ENCODE results near the gene PGAP6.
A peak's percentile ranks its signal among the peaks of the same experiment; 100 is the strongest.
"Not testable (repeated sequence)": the region's sequence is repeated elsewhere in the genome, so short reads cannot be mapped to it uniquely, and the experiment has no call there.

The PGAP6 gene

DNA sequence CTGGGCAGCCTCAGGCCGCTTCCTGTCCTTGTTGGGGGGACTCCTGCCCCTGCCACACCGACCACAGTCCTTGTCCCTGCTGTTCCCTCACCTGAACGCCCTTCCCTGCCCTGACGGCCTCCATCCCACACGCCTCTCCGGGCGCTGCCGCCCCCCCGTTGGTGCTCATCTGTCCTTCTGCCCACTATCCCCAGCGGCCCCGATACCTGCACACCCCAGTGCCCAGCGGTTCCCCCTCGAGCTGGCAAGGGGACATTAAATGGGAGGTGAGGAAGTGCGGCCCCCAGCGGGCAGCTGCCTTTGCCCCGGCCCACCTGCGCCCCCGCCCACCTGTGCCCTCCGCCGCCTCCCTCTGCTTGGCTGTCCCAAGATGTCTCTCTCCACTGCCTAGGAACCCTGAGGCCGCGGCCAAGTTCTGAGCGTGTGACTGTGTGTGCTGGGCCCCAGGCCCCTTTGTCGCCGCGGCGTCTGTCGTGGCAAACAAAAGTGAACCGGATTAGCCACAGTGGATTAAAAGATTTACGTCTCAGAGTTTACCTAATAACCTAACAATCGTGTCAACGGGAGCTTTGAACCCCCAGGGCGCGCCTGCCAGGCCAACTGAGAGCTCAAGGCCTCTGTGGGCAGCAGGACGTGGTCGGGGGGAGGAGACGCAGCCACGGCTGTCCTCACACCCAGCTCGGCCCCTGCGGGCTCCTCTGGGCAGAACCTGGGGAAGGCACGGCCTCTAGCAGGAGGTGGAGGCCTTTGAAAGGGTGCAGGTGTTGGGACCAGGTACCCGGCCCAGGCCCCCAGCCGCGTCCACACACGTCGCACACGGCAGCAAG lies 21.7 kb downstream of the PGAP6 start:
- DNase-seq (ENCODE audit: low read depth, low spot score): no peak
- H3K4me3 ChIP-seq (ENCODE audit: low read length): no peak overlapping the region

DNA sequence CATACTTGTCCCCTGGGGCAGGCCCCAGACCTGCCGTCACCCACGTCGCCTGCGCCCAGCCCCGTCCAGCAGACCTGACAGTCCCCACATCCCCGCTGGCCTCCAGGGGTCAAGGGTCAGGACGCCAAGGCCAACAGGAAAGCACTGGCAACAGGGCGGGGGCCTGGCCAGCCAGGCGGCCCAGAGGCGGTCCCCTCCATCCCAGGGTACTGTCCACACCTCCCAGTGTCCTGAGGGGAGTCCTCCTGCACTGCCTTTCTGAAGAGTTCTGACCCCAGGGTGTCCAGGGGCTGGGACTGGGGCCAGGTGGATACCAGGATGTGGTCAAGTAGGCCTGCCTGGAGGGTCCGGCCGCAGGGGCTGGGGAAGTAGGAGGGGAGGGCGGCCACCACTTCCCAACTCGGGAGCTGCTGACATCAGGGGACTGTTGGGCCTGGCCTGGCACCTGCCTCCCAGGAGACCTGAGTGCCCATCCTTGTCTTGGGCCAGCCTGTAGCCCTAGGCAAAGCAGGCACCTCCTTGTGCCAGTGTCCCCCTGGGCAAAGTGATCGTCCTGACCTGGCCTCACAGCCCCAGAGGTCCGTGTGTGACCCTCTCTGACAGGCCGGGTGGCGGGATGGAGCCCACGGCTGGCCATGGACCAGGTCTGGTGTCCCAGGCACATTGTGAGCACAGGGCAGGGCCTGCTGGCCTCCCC lies 22.6 kb downstream of the PGAP6 start:
- H3K4me3 ChIP-seq (ENCODE audit: low read length): no peak overlapping the region
- no peak for DNase-seq (ENCODE audit: low read depth, low spot score)

DNA sequence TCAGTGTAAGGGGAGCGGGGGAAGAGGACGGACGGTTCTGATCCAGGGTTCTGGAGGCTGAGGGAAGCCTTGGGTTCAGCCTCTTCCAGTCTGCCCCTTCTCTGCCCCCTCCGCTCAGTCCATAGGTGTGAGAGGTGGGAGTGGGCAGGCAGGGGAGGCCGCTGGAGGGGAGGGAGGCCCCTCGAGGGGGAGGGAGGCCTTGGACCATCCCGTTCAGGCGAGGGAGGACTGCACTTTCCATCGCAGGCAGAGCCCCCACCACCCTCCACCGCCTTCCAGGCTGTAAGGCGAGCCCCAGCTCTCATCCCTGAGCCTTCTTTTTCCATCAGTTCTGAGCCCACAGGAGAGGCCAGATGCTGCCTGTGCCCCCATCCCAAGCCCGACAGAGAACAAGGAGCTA lies 25.0 kb downstream of the PGAP6 start:
- no peak overlapping the region for H3K4me3 ChIP-seq (ENCODE audit: low read length)
- no peak for DNase-seq (ENCODE audit: low read depth, low spot score)

DNA sequence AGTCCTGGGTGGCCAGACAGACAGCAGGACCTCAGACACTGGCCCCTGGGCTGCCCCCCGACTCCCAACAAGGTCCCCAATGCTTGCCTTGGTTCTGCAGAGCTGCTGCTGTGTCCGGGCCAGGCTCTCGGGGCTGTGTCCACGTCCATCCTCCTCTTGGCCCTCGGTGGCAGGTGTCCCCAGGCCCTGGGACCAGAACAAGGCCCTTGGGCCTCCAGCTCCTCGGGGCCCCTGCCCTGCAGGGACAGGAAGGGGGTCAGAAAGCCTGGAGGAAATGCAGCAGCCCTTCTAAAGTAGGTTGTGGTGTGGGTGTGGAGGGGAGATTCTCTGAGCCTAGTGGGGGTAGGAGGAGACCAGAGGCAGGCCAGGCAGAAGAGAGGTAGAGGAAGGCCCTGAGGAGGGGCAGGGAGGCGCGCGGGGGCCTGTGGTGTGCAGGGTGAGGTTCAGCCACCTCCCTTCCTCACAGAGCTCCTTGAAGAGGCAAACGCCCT lies 26.8 kb downstream of the PGAP6 start:
- no peak for DNase-seq (ENCODE audit: low read depth, low spot score)

DNA sequence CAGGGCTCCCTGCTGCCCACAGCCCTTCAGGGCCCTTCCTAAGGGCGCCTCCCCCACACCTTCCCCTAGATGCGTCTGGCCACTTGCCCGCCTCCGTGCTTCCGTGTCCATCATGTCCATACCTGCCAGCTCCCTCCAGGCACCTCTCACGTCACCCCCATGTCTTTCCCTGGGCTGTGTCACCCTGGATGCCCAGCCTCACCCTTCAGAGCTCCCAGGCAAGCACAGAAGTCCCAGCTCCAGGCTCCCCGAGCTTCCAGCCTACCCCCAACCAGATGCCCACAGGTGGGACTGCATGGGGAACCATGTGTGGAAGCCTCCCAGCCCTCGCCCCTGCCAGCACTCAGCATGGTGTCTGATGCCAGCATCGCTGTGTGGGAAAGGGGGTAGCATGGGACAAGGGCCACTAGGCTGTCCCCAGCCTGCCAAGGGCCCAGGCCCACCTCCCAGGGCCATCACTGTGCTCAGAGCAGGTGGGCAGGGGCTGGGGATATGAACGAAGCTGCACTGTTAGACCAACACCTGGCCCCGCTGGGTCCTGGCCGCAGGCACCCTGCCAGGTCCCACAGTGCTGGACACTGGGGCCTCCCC lies 27.4 kb downstream of the PGAP6 start:
- DNase-seq (ENCODE audit: low read depth, low spot score): no peak
- no peak overlapping the region for H3K4me3 ChIP-seq (ENCODE audit: low read length)

More for the DNA sequence above, 26.8 kb downstream of the PGAP6 start:
- no peak overlapping the region for H3K4me3 ChIP-seq (ENCODE audit: low read length)

DNA sequence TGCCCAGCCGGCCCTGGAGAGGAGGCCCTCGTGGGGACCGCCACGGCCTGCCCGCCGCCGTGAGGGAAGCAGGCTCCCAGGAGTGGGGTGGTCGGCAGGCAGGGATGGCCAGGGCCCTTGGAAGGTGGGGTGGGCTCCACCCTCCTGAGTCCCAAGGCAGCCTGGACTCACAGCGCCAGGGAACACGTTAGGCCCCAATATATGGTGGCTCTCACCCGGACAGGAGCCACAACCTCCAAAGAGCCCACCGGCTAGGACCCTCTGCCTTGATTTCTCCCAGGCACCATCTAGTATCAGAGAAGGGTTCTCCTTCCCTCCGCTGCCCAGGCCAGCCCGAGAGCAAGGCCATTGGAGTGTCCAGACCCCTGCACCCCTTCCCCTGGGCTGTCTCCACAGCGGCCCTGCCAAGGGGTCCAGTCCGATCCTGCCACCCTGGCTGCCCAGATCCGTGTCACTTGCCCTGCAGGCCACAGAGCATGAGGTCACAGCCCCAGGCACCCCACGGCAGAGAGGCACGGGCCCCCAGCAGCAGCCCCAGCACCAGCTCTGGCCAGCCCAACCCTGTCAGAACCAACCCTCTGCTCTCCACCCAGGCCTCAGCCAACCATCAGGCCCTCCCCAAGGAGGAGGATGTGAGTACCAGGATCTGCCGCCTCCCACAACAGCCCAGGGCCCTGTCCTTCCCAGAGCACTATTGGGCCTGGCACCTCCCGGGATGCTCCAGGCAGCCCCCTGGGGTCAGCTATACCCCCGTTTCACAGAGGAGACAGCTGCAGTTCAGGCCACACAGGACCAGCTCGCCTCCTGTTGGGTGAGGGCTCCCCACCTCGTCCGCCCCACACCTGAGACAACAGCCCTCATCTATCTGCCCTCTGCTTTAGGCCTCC lies 28.1 kb downstream of the PGAP6 start:
- DNase-seq (ENCODE audit: low read depth, low spot score): no peak
- H3K4me3 ChIP-seq (ENCODE audit: low read length): peak overlapping the region; percentile 50

DNA sequence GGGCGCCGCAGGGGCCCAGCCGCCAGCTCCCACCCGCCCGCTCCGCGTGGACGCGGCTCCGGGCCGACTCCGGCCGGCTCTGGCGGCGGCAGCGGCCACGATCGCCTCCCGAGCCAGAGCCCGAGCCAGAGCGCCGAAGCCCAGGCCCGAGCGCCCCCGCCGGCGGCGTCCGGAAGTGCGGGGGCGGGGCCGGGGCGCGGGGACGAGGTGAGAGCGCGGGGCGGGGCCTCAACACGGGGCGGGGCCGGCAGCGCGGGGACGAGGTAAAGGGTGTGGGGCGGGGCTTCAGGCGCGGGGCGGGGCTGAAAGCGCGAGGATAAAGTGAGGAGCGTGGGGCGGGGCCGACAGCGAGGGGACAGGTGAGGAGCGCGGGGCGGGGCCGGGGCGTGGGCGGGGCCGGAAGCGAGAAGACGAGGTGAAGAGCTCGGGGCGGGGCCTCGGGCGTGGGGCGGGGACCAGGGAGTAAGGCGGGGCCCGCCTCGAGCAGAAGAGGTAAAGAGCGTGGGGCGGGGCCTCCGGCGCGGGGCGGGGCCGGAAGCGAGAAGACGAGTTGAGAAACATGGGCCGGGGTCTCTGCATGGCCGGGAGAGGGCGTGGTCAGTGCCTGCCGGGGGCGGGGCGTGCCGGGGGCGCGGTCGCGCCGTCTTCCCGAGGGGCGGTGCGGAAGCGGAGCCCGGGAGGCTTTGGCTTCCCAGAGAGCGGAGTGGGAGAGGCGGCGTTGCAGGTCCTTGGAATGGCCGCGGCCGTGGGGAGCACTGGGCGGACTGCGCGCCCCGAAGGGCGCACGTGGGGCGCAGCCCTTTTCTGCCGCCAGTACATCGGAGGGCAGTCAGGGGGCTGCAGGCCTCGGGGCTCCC lies 29.0 kb downstream of the PGAP6 start, which contains the start of gene AXIN1:
Gene AXIN1 (minus strand): TSS at position 177 of the 857 bp plus-strand sequence. CDS start 5,698 bp downstream, outside the sequence.
- DNase-seq (ENCODE audit: low read depth, low spot score): peak; percentile 91

DNA sequence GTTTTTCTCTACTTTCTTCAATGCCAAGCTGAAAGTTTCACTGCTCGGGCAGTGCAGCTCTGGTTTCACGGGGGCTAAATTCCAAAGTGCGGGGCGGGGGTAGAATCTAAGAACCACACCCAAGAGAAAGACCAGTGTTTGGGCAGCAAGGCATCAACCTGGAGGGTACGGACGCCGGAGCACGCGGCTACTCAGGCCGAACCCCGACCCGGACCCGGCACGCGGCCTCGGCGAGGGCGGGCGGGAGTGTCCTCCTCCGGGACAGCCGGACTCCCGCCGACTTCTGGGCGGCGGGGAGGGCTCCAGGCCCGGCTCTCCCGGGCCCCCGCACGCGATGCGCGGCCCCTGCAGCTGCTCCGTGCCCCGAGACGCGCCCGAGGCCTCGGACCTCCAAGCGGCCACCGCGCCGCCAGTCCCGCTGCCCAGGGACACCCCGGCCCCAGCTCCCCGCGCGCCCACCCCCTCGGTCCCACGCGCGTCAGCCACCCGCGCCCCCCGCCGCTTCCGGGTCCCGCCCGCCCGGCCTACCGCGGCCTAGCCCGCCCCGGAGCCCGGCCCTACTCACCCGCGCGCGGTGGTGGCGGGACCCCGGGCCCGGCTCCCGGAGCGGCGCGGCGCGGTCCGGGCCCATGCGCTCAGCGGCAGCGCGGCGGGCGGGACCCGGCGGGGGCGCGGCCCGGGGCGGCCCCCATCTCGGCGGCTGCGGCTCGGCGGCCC lies 29.8 kb downstream of the PGAP6 start:
- DNase-seq (ENCODE audit: low read depth, low spot score): no peak
- peak overlapping the region; percentile 65 for H3K4me3 ChIP-seq (ENCODE audit: low read length)

More for the DNA sequence above, 29.0 kb downstream of the PGAP6 start, which contains the start of gene AXIN1:
- peak within 1 kb of the TSS; percentile 65 for H3K4me3 ChIP-seq (ENCODE audit: low read length)

DNA sequence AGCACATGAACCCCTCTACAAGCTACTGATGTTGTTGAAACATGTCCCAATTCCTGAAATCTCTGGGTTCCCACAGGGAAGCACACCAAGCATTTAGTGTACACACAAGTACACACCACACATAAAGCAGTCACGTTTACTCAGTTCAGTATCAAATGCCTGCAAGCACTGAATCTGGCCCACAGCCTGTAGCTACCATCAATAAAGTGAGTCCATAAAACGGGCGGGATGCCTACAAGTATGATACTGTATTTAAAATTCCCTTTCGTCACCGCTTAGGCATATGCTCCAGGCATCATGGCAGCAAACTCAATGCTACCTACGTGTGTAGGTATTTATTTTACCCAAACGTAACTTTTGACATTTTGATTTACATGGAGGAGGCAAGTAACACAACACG lies 31.6 kb downstream of the PGAP6 start:
- DNase-seq (ENCODE audit: low read depth, low spot score): no peak
- H3K4me3 ChIP-seq (ENCODE audit: low read length): no peak overlapping the region

DNA sequence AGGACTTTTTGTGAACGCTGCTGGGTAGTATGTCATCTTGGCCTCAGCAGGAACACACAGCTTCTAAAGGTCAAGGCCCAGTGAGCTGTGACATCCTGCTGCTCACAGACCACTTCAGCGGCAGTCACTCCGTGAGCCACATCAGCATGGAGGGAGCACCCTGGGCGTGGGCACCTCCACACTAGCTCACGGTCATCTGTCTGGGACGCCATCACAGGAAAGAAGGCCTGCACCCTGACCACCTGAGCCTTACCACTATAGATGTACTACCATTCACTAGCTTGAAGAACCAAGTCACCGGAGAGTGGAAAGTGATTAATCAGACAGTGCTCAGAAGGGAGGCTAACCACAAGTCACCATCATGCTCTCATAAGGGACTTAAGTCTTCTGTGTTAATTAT lies 32.6 kb downstream of the PGAP6 start:
- DNase-seq (ENCODE audit: low read depth, low spot score): no peak

DNA sequence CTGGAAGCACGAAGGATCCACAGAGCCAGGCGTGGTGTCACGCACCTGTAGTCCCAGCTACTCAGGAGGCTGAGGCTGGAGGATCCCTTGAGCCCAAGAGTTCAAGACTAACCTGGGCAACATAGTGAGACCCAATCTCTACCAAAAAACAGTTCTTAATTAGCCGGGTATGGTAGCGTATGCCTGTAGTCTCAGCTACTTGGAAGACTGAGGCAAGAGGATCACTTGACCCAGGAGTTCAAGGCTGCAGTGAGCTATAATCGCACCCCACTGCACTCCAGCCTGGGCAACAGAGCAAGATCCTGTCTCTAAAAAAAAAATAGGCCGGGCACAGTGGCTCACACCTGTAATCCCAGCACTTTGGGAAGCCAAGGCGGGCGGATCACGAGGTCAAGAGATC lies 33.3 kb downstream of the PGAP6 start:
- H3K4me3 ChIP-seq (ENCODE audit: low read length); DNase-seq (ENCODE audit: low read depth, low spot score): not testable (repeated sequence)

More for the DNA sequence above, 32.6 kb downstream of the PGAP6 start:
- no peak overlapping the region for H3K4me3 ChIP-seq (ENCODE audit: low read length)

DNA sequence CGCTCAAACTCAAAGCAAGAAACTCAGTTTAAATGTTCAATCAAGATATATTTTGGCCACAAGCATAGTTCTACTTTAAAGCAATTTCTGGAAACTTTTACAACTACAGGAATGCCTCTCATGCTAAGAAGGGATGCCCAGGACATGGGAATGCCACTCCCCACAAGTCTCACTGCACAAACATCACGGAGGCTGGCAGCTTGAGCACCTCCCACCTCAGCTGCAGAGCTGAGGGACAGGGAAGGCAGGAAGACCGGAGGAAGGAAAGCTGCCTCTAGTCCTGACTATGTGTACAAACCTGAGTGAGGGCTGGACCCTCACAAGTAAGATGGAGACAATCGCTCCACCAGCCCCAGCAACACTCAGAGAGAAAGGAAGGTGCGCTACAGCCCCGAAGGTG lies 34.6 kb downstream of the PGAP6 start:
- no peak for DNase-seq (ENCODE audit: low read depth, low spot score)
- H3K4me3 ChIP-seq (ENCODE audit: low read length): no peak overlapping the region

DNA sequence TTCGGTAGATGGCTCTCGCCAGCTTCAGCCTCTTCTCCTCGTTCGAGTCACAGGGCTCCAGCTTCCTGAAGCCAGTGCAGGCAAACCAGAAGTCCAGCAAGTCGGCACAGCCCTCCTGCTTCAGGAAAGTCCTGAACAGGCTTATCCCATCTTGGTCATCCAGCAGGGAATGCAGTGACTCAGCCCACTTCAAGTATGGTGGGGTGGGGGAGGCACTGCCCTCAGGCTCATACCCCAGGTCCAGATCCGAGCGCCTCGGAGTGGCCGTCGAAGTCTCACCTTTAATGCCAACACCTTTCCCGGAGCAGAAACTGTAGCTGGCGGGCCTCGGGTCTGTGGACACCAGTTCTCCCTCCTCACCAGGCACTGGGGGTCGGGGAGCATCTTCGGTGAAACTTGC lies 35.2 kb downstream of the PGAP6 start:
- no peak for DNase-seq (ENCODE audit: low read depth, low spot score)

DNA sequence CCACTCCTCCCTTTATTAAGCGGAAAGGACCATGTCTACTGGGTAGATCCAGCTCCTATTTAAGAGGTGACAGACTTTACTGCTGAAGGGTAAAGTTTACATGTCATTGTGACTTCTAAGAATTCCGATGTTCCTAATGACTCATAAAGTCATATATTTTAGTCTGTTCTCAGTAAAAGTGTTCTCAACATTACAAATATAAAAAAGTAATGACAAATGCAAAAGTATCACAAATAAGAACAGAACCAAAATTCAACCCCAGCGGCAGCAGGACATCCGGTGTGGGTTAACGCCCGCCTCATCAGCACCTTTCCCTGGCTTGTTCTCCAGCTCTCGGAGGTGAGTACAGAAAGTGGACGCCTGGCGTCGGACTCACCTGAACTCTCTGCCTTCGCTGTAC lies 36.0 kb downstream of the PGAP6 start:
- no peak for DNase-seq (ENCODE audit: low read depth, low spot score)
- H3K4me3 ChIP-seq (ENCODE audit: low read length): no peak overlapping the region

More for the DNA sequence above, 35.2 kb downstream of the PGAP6 start:
- H3K4me3 ChIP-seq (ENCODE audit: low read length): no peak overlapping the region

DNA sequence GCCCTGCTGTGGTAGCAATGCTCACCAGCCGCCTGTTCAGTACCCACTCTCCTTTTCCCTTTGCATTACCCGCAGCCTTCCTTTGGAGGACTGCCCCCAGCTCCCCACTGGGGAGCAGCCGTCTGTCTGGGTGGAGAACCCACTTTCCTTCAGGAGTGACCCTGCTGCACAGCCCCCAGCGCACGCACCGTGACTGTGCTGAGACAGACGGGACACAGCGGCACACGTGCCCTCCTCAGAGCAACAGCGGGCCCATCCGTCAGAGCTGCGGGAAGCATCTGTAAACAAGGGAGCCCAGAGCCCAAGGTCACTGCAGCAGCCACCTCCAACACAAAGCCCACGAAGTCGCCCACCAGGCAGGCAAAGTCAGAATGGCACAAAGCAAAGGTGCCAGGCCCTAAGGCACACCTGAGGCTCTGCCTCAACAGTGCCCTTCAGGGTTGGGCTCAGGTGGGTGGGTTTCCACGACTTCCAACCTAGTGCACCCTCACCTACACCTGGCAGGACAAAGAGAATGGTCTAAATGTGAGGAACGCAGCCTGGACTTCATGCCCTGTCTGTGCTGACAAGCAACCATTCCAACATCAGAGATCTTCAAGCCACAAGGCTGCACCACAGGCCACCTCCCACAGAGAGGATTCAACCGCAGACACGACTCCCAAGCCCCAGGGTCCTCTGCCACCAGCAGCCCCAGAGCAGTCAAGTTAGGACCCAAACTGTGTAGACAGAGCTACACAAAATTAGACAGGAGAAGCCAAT lies 39.1 kb downstream of the PGAP6 start:
- no peak overlapping the region for H3K4me3 ChIP-seq (ENCODE audit: low read length)
- no peak for DNase-seq (ENCODE audit: low read depth, low spot score)

DNA sequence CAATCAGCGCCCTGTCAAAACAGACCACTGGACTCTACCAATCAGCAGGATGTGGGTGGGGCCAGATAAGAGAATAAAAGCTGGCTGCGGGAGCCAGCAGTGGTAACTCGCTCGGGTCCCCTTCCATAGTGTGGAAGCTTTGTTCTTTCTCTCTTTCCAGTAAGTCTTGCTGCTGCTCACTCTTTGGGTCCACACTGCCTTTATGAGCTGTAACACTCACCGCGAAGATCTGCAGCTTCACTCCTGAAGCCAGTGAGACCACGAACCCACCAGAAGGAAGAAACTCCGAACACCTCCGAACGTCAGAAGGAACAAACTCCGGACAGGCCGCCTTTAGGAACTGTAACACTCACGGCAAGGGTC lies 39.8 kb downstream of the PGAP6 start:
- H3K4me3 ChIP-seq (ENCODE audit: low read length); DNase-seq (ENCODE audit: low read depth, low spot score): not testable (repeated sequence)
